ENCODE measurements around the gene MCCC1. TPM values are rescaled to one million over a fixed set of nuclear protein-coding genes. Genes with fewer than 3 reads are reported as not detected.
"Not testable (repeated sequence)": the region's sequence is repeated elsewhere in the genome, so short reads cannot be mapped to it uniquely, and the experiment has no call there.

MCCC1 gene
- polyA plus RNA-seq, 1 donor (not counting 4 experiments of a cell fraction or from before 2014, with no cell fraction given) = 11.7 TPM

- no peaks in the 10 kb centered on the region for H4K20me1 ChIP-seq (ENCODE audit: control insufficient read depth, extremely low read depth, insufficient read depth, low read length)
- no peak overlapping the region for H3K9ac ChIP-seq (ENCODE audit: control insufficient read depth, extremely low read depth, insufficient read depth, low read length)
- H3K79me2 ChIP-seq (ENCODE audit: control insufficient read depth, insufficient read depth, low read length) = no peaks in the 10 kb centered on the region
- H2AFZ ChIP-seq (ENCODE audit: control insufficient read depth, low read length) = no peak overlapping the region
- H3K9me1 ChIP-seq (ENCODE audit: control insufficient read depth, extremely low read depth, insufficient read depth, low read length) = no peaks in the 10 kb centered on the region
- TF ChIP-seq EZH2 (IDR thresholded peaks at IDR 0.05; ENCODE audit: low read length) = no peak
- TF ChIP-seq CTCF (optimal IDR thresholded peaks at IDR 0.05 in 1 of 3, IDR thresholded peaks at IDR 0.05 in 1 of 3, conservative IDR thresholded peaks at IDR 0.05 in 1 of 3; ENCODE audit: extremely low read depth in 1 of 3, insufficient read depth in 2 of 3, low read length in 3 of 3) = no peak
- H3K4me3 ChIP-seq (ENCODE audit: control insufficient read depth in 2 of 3, extremely low read depth in 1 of 3, insufficient read depth in 2 of 3, low read depth in 1 of 3, low read length in 3 of 3) = no peak overlapping the region
- no peaks in the 10 kb centered on the region for H3K36me3 ChIP-seq (ENCODE audit: control insufficient read depth in 2 of 2, extremely low read depth in 1 of 2, insufficient read depth in 2 of 2, low read length in 2 of 2)
- DNase-seq (ENCODE audit: low read depth, low spot score) (no peak), FAIRE-seq (no peak)
- no peaks in the 10 kb centered on the region for H3K4me1 ChIP-seq (ENCODE audit: control insufficient read depth, extremely low read depth, insufficient read depth, low read length)
- no peak overlapping the region for H3K27ac ChIP-seq (ENCODE audit: control insufficient read depth, insufficient read depth, low read length)
- dilution Hi-C loops (cut with MboI; ENCODE audit: extremely low pct_ligation_motif_present, low sequenced_read_pairs) = no loop called here
- H3K9me3 ChIP-seq (ENCODE audit: control insufficient read depth, low read depth, low read length) = no peaks in the 10 kb centered on the region
- H3K4me2 ChIP-seq (ENCODE audit: control insufficient read depth, extremely low read depth, insufficient read depth, low read depth, low read length) = no peak overlapping the region
- H3K27me3 ChIP-seq (ENCODE audit: control insufficient read depth, extremely low read depth, insufficient read depth, low read length) = no peaks in the 10 kb centered on the region
Measured at GRCh38 chr3:183108470-183108869, 9.2 kb upstream of the MCCC1 start.

GRCh38 chr3:183108001-183108449 lies 8.7 kb upstream of the MCCC1 start:
- H3K27ac ChIP-seq (ENCODE audit: control insufficient read depth, insufficient read depth, low read length) = no peak overlapping the region
- H3K9me1 ChIP-seq (ENCODE audit: control insufficient read depth, extremely low read depth, insufficient read depth, low read length) = no peaks in the 10 kb centered on the region
- no peaks in the 10 kb centered on the region for H3K27me3 ChIP-seq (ENCODE audit: control insufficient read depth, extremely low read depth, insufficient read depth, low read length)
- DNase-seq (ENCODE audit: low read depth, low spot score) (no peak), FAIRE-seq (no peak)
- H3K9me3 ChIP-seq (ENCODE audit: control insufficient read depth, low read depth, low read length) = no peaks in the 10 kb centered on the region
- no peak overlapping the region for H3K9ac ChIP-seq (ENCODE audit: control insufficient read depth, extremely low read depth, insufficient read depth, low read length)
- dilution Hi-C loops (cut with MboI; ENCODE audit: extremely low pct_ligation_motif_present, low sequenced_read_pairs) = no loop called here
- no peak overlapping the region for H2AFZ ChIP-seq (ENCODE audit: control insufficient read depth, low read length)
- no peak overlapping the region for H3K4me3 ChIP-seq (ENCODE audit: control insufficient read depth in 2 of 3, extremely low read depth in 1 of 3, insufficient read depth in 2 of 3, low read depth in 1 of 3, low read length in 3 of 3)
- TF ChIP-seq EZH2 (IDR thresholded peaks at IDR 0.05; ENCODE audit: low read length) (no peak), CTCF (optimal IDR thresholded peaks at IDR 0.05 in 1 of 3, IDR thresholded peaks at IDR 0.05 in 1 of 3, conservative IDR thresholded peaks at IDR 0.05 in 1 of 3; ENCODE audit: extremely low read depth in 1 of 3, insufficient read depth in 2 of 3, low read length in 3 of 3) (no peak)
- no peaks in the 10 kb centered on the region for H3K36me3 ChIP-seq (ENCODE audit: control insufficient read depth in 2 of 2, extremely low read depth in 1 of 2, insufficient read depth in 2 of 2, low read length in 2 of 2)
- H4K20me1 ChIP-seq (ENCODE audit: control insufficient read depth, extremely low read depth, insufficient read depth, low read length) = no peaks in the 10 kb centered on the region
- no peaks in the 10 kb centered on the region for H3K4me1 ChIP-seq (ENCODE audit: control insufficient read depth, extremely low read depth, insufficient read depth, low read length)
- no peaks in the 10 kb centered on the region for H3K79me2 ChIP-seq (ENCODE audit: control insufficient read depth, insufficient read depth, low read length)
- no peak overlapping the region for H3K4me2 ChIP-seq (ENCODE audit: control insufficient read depth, extremely low read depth, insufficient read depth, low read depth, low read length)

DNA sequence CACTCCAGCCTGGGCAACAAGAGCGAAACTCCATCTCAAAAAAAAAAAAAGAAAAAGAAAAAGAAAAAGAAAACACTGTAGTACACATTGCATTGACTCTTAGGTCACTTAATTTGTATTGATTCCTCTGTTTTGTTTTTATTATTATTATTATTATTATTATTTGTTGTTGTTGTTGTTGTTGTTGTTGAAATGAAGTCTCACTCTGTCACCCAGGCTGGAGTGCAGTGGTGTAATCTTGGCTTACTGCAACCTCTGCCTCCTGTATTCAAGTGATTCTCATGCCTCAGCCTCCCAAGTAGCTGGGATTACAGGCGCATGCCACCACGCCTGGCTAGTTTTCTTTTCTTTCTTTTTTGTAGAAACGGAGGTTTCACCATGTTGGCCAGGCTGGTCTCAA lies 8.1 kb upstream of the MCCC1 start:
- H2AFZ ChIP-seq (ENCODE audit: control insufficient read depth, low read length); H4K20me1 ChIP-seq (ENCODE audit: control insufficient read depth, extremely low read depth, insufficient read depth, low read length); FAIRE-seq; H3K36me3 ChIP-seq (ENCODE audit: control insufficient read depth in 2 of 2, extremely low read depth in 1 of 2, insufficient read depth in 2 of 2, low read length in 2 of 2); H3K27ac ChIP-seq (ENCODE audit: control insufficient read depth, insufficient read depth, low read length); H3K9ac ChIP-seq (ENCODE audit: control insufficient read depth, extremely low read depth, insufficient read depth, low read length); H3K27me3 ChIP-seq (ENCODE audit: control insufficient read depth, extremely low read depth, insufficient read depth, low read length); H3K4me3 ChIP-seq (ENCODE audit: control insufficient read depth in 2 of 3, extremely low read depth in 1 of 3, insufficient read depth in 2 of 3, low read depth in 1 of 3, low read length in 3 of 3); H3K9me3 ChIP-seq (ENCODE audit: control insufficient read depth, low read depth, low read length); H3K4me2 ChIP-seq (ENCODE audit: control insufficient read depth, extremely low read depth, insufficient read depth, low read depth, low read length); H3K79me2 ChIP-seq (ENCODE audit: control insufficient read depth, insufficient read depth, low read length); DNase-seq (ENCODE audit: low read depth, low spot score); H3K9me1 ChIP-seq (ENCODE audit: control insufficient read depth, extremely low read depth, insufficient read depth, low read length); H3K4me1 ChIP-seq (ENCODE audit: control insufficient read depth, extremely low read depth, insufficient read depth, low read length); dilution Hi-C loops (cut with MboI; ENCODE audit: extremely low pct_ligation_motif_present, low sequenced_read_pairs): not testable (repeated sequence)
